GM23248 (cell line): Measurements from ENCODE around the gene CREB3L1. TPM values are rescaled to one million over a fixed set of nuclear protein-coding genes. Genes with fewer than 3 reads are reported as not detected.

Source experiments
- DNase-seq: peaks from one replicate; pipeline ENCODE4 v3.0.0-alpha.2; 2015
- H2AFZ ChIP-seq: fragments of 200-600 bp; sonication (generic); 2 replicates; pipeline ENCODE4 v1.6.1; 2016; ENCODE audit warnings: antibody characterized with exemption
- H3F3A ChIP-seq: fragments of 200-600 bp; sonication (generic); 2 replicates; pipeline ENCODE4 v1.6.1; 2016; ENCODE audit warnings: mild to moderate bottlenecking, antibody characterized with exemption, mixed run types; ENCODE audit not compliant: insufficient read depth
- H3K27ac ChIP-seq: fragments of 200-600 bp; sonication (generic); 2 replicates; pipeline ENCODE4 v1.5.1; 2016; ENCODE audit warnings: mild to moderate bottlenecking
- H3K27me3 ChIP-seq: fragments of 200-600 bp; sonication (generic); replicated peaks from 2 replicates; pipeline ENCODE4 v1.6.1; 2016; ENCODE audit warnings: mild to moderate bottlenecking; ENCODE audit not compliant: insufficient read depth
- H3K36me3 ChIP-seq: fragments of 200-600 bp; sonication (generic); 2 replicates; pipeline ENCODE4 v1.6.1; 2016; ENCODE audit warnings: low read depth, mild to moderate bottlenecking
- H3K4me1 ChIP-seq: fragments of 200-600 bp; sonication (generic); 2 replicates; pipeline ENCODE4 v1.6.1; 2016; ENCODE audit warnings: mild to moderate bottlenecking; ENCODE audit not compliant: insufficient read depth
- H3K4me2 ChIP-seq: fragments of 200-600 bp; sonication (generic); one replicate; pipeline ENCODE4 v1.6.1; 2016; ENCODE audit warnings: mild to moderate bottlenecking; ENCODE audit not compliant: unreplicated experiment
- H3K4me3 ChIP-seq: fragments of 200-600 bp; sonication (generic); 2 replicates; pipeline ENCODE4 v1.5.1; 2016; ENCODE audit warnings: mild to moderate bottlenecking
- H3K79me2 ChIP-seq: fragments of 200-600 bp; sonication (generic); 2 replicates; pipeline ENCODE4 v1.6.1; 2016; ENCODE audit warnings: mild to moderate bottlenecking; ENCODE audit not compliant: insufficient read depth
- H3K9ac ChIP-seq: fragments of 200-600 bp; sonication (generic); 2 replicates; pipeline ENCODE4 v1.6.1; 2016; ENCODE audit warnings: mild to moderate bottlenecking
- H3K9me2 ChIP-seq: fragments of 200-600 bp; sonication (generic); 2 replicates; pipeline ENCODE4 v1.6.1; 2016; ENCODE audit warnings: mixed run types, mild to moderate bottlenecking, moderate library complexity; ENCODE audit not compliant: insufficient read depth
- H3K9me3 ChIP-seq: fragments of 200-600 bp; sonication (generic); one replicate; pipeline ENCODE4 v1.6.1; 2017; ENCODE audit warnings: low read depth
- H4K20me1 ChIP-seq: fragments of 200-600 bp; sonication (generic); 2 replicates; pipeline ENCODE4 v1.6.0; 2016; ENCODE audit not compliant: insufficient read depth
- EZH2 ChIP-seq: fragments of 200-600 bp; sonication (generic); IDR thresholded peaks from 2 replicates; pipeline ENCODE4 v1.6.1; 2018; ENCODE audit warnings: antibody characterized with exemption, mild to moderate bottlenecking; ENCODE audit not compliant: insufficient read depth, poor library complexity, severe bottlenecking
- EZH2phosphoT487 ChIP-seq: fragments of 200-600 bp; sonication (generic); IDR thresholded peaks from 2 replicates; pipeline ENCODE4 v1.6.1; 2018; ENCODE audit warnings: antibody characterized with exemption, moderate library complexity, mild to moderate bottlenecking, low read depth; ENCODE audit not compliant: insufficient read depth
- WGBS, 2 experiments: methylation state at CpG; one replicate each; pipeline ENCODE4 v1.1.6; 2015 to 2017; ENCODE audit warnings: low lambda C conversion rate in 2 of 2, low coverage in 1 of 2; ENCODE audit errors: missing lambda C conversion rate in 2 of 2; 5-methylcytosine and 5-hydroxymethylcytosine counted together
- in situ Hi-C: fragments of 300-500 bp; cut with MboI; formaldehyde crosslinking; loops from 2 replicates; pipeline ENCODE4 v1.15.0; 2020
- polyA plus RNA-seq: library from polyadenylated mRNA; unstranded; fragments of >200 nt; fragmentation: Nextera tagmentation; extraction: Ambion mirVana; gene quantifications from 2 replicates; pipeline ENCODE4 v1.2.1, GENCODE V29; 2016
- total RNA-seq: library from RNA; depleted of rRNA; stranded (reverse); fragments of >200 nt; shearing (Covaris generic); gene quantifications from 2 replicates; pipeline ENCODE4 v1.2.3, GENCODE V29; 2014

The CREB3L1 gene
- total and polyA plus RNA-seq, 2 experiments from 2014 or later, result 37.7 to 146 TPM

- Histone ChIP-seq H3K27me3 (no peaks in the 10 kb centered on the region), H3K36me3 (0 out of 2 replicates have a peak, but pooled peaks cover 3% of the 10 kb centered on the region), H3K4me2 (no peak overlapping the region), H4K20me1 (no peaks in the 10 kb centered on the region), H3K79me2 (peaks cover 94% of the 10 kb centered on the region), H3K9ac (no peak overlapping the region), H3K27ac (peak overlapping the region; percentile 77), H2AFZ (no peak overlapping the region), H3K4me3 (no peak overlapping the region), H3K9me2 (no peaks in the 10 kb centered on the region), H3K9me3 (no peaks in the 10 kb centered on the region), H3F3A (peaks cover 84% of the 10 kb centered on the region), H3K4me1 (peaks cover 60% of the 10 kb centered on the region)
- TF ChIP-seq EZH2phosphoT487, result no peak
- no peak for TF ChIP-seq EZH2
- DNase-seq, result no peak
- WGBS, 2 experiments, result 65 to 74% methylated on average over 4 to 5 of the region's 5 CpGs
- in situ Hi-C loops, result no loop called here
Observed at GRCh38 chr11:46286789-46287188, 9.3 kb downstream of the CREB3L1 start.

GRCh38 chr11:46288451-46288850, 11.0 kb downstream of the CREB3L1 start:
- Histone ChIP-seq H2AFZ (no peak overlapping the region), H3K27ac (no peak overlapping the region), H3K9me3 (no peaks in the 10 kb centered on the region), H3K36me3 (0 out of 2 replicates have a peak, but pooled peaks cover 3% of the 10 kb centered on the region), H4K20me1 (no peaks in the 10 kb centered on the region), H3F3A (peaks cover 86% of the 10 kb centered on the region), H3K79me2 (peaks cover 90% of the 10 kb centered on the region), H3K4me3 (no peak overlapping the region), H3K4me1 (peaks cover 68% of the 10 kb centered on the region), H3K9me2 (no peaks in the 10 kb centered on the region), H3K9ac (no peak overlapping the region), H3K27me3 (no peaks in the 10 kb centered on the region), H3K4me2 (no peak overlapping the region)
- DNase-seq, result no peak
- 97 to 98% methylated on average over 5 of the region's 5 CpGs for WGBS, 2 experiments
- TF ChIP-seq EZH2 (no peak), EZH2phosphoT487 (no peak)
- in situ Hi-C loops, result no loop called here

- Histone ChIP-seq H3K9me3 (no peaks in the 10 kb centered on the region), H3K4me2 (peak overlapping the region; percentile 73), H3F3A (peaks cover 80% of the 10 kb centered on the region), H3K27me3 (no peaks in the 10 kb centered on the region), H2AFZ (no peak overlapping the region), H3K79me2 (peaks cover 80% of the 10 kb centered on the region), H3K4me3 (no peak overlapping the region), H3K27ac (peak overlapping the region; percentile 99), H3K9ac (peak overlapping the region; percentile 90), H4K20me1 (no peaks in the 10 kb centered on the region), H3K36me3 (0 out of 2 replicates have a peak, but pooled peaks cover 3% of the 10 kb centered on the region), H3K4me1 (peaks cover 74% of the 10 kb centered on the region), H3K9me2 (no peaks in the 10 kb centered on the region)
- no peak for TF ChIP-seq EZH2phosphoT487
- TF ChIP-seq EZH2, result no peak
- WGBS, 2 experiments, result 28 to 35% methylated on average over 2 of the region's 2 CpGs
- no peak for DNase-seq
- in situ Hi-C loops, result no loop called here
Observed at GRCh38 chr11:46290011-46290410, 12.5 kb downstream of the CREB3L1 start.

GRCh38 chr11:46290598-46291309, 13.3 kb downstream of the CREB3L1 start:
- no peaks in the 10 kb centered on the region for H4K20me1 ChIP-seq
- no peaks in the 10 kb centered on the region for H3K9me2 ChIP-seq
- peaks cover 68% of the 10 kb centered on the region for H3K4me1 ChIP-seq
- H3K79me2 ChIP-seq, result peaks cover 80% of the 10 kb centered on the region
- H3K9me3 ChIP-seq, result no peaks in the 10 kb centered on the region
- 4% methylated on average over 5 to 6 of the region's 6 CpGs for whole genome bisulfite sequencing, 2 experiments
- H3K36me3 ChIP-seq, result 0 out of 2 replicates have a peak, but pooled peaks cover 3% of the 10 kb centered on the region
- peak overlapping the region; percentile 32 for H3K4me3 ChIP-seq
- H2AFZ ChIP-seq, result no peak overlapping the region
- H3K27me3 ChIP-seq, result no peaks in the 10 kb centered on the region
- peak overlapping the region; percentile 73 for H3K4me2 ChIP-seq
- DNase-seq, result peak; percentile 97
- peaks cover 73% of the 10 kb centered on the region for H3F3A ChIP-seq
- peak overlapping the region; percentile 99 for H3K27ac ChIP-seq
- H3K9ac ChIP-seq, result peak overlapping the region; percentile 90
- TF ChIP-seq EZH2phosphoT487 (no peak), EZH2 (no peak)
- in situ Hi-C loops, result no loop called here
